22Rv1 (cell line): Measurements from ENCODE around the gene PLD5.
"Not testable (repeated sequence)": the region's sequence is repeated elsewhere in the genome, so short reads cannot be mapped to it uniquely, and the experiment has no call there.

Source experiments
- ZFX ChIP-seq: fragments of 450-650 bp; IDR thresholded peaks from 2 replicates; pipeline ENCODE4 v1.6.1; 2017; ENCODE audit warnings: antibody characterized with exemption, borderline replicate concordance
- TF ChIP-seq, protein P1 (sequence below): fragments of 450-650 bp; IDR thresholded peaks from 2 replicates; pipeline ENCODE4 v1.5.1; 2017; ENCODE audit warnings: mild to moderate bottlenecking

DNA sequence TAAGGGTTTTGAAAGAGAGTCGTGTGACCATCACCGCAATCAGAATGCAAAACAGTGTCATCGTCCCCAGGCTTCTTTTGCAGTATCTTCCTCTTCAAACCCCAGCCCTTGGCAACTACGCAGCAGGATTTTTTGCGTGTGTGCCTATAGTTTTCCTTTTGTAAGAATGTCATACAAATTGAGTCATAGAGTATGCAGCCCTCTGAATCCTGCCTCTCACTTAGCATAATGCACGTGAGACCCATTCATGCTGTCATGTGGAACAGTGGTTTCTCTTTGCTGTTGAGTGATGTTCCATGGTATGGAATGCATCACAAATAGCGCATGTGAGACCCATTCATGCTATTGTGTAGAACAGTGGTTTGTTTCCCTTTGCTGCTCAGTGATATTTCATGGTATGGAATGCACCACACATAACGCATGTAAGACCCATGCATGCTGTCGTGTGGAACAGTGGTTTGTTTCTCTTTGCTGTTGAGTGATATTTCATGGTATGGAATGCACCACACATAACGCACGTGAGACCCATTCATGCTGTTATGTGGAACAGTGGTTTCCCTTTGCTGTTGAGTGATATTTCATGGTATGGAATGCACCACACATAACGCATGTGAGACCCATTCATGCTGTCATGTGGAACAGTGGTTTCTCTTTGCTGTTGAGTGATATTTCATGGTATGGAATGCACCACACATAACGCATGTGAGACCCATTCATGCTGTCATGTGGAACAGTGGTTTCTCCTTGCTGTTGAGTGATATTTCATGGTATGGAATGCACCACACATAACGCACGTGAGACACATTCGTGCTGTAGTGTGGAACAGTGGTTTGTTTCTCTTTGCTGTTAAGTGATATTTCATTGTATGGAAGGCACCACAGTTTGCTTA lies 299.4 kb downstream of the PLD5 start:
- TF ChIP-seq, protein P1, sequence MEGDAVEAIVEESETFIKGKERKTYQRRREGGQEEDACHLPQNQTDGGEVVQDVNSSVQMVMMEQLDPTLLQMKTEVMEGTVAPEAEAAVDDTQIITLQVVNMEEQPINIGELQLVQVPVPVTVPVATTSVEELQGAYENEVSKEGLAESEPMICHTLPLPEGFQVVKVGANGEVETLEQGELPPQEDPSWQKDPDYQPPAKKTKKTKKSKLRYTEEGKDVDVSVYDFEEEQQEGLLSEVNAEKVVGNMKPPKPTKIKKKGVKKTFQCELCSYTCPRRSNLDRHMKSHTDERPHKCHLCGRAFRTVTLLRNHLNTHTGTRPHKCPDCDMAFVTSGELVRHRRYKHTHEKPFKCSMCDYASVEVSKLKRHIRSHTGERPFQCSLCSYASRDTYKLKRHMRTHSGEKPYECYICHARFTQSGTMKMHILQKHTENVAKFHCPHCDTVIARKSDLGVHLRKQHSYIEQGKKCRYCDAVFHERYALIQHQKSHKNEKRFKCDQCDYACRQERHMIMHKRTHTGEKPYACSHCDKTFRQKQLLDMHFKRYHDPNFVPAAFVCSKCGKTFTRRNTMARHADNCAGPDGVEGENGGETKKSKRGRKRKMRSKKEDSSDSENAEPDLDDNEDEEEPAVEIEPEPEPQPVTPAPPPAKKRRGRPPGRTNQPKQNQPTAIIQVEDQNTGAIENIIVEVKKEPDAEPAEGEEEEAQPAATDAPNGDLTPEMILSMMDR, result not testable (repeated sequence)
- TF ChIP-seq ZFX, result not testable (repeated sequence)
